ENCODE results near the gene PLCZ1.

Gene PLCZ1

DNA sequence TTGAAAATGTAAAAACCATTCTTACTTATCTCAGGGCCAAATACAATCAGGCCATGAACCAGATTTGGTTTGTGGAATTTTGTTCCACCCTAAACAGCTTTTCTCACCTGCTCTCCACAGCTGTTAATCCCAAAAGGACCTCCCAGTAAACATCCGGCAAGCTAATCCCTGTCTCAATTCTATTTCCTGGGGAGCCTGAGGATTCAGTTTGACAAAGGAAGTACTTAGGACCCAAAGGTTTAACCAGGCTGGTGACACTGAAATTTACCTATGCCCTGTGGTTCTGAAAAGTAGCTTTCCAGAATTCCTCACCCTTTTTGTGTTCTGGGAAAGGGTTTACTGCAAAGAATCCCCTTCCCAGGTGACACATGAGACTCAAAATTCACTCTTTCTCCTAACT lies 15.1 kb upstream of the PLCZ1 start:
- TF ChIP-seq, protein P1, sequence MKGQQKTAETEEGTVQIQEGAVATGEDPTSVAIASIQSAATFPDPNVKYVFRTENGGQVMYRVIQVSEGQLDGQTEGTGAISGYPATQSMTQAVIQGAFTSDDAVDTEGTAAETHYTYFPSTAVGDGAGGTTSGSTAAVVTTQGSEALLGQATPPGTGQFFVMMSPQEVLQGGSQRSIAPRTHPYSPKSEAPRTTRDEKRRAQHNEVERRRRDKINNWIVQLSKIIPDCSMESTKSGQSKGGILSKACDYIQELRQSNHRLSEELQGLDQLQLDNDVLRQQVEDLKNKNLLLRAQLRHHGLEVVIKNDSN (IDR thresholded peaks at IDR 0.05): no peak
- TF ChIP-seq TEAD4 (IDR thresholded peaks at IDR 0.05) (no peak), EP300 (IDR thresholded peaks at IDR 0.05; ENCODE audit: borderline replicate concordance) (no peak), TAF1 (IDR thresholded peaks at IDR 0.05; ENCODE audit: low read depth) (no peak), RAD21 (IDR thresholded peaks at IDR 0.05; ENCODE audit: low read depth) (no peak), CEBPB (IDR thresholded peaks at IDR 0.05) (no peak), NFIC (IDR thresholded peaks at IDR 0.05) (no peak), ZBTB7A (IDR thresholded peaks at IDR 0.05; ENCODE audit: low read depth) (no peak), CREB1 (IDR thresholded peaks at IDR 0.05; ENCODE audit: low read depth) (no peak), TCF12 (IDR thresholded peaks at IDR 0.05; ENCODE audit: low read depth) (no peak), YY1 (IDR thresholded peaks at IDR 0.05; ENCODE audit: low read depth) (no peak)
- TF ChIP-seq, protein P2, sequence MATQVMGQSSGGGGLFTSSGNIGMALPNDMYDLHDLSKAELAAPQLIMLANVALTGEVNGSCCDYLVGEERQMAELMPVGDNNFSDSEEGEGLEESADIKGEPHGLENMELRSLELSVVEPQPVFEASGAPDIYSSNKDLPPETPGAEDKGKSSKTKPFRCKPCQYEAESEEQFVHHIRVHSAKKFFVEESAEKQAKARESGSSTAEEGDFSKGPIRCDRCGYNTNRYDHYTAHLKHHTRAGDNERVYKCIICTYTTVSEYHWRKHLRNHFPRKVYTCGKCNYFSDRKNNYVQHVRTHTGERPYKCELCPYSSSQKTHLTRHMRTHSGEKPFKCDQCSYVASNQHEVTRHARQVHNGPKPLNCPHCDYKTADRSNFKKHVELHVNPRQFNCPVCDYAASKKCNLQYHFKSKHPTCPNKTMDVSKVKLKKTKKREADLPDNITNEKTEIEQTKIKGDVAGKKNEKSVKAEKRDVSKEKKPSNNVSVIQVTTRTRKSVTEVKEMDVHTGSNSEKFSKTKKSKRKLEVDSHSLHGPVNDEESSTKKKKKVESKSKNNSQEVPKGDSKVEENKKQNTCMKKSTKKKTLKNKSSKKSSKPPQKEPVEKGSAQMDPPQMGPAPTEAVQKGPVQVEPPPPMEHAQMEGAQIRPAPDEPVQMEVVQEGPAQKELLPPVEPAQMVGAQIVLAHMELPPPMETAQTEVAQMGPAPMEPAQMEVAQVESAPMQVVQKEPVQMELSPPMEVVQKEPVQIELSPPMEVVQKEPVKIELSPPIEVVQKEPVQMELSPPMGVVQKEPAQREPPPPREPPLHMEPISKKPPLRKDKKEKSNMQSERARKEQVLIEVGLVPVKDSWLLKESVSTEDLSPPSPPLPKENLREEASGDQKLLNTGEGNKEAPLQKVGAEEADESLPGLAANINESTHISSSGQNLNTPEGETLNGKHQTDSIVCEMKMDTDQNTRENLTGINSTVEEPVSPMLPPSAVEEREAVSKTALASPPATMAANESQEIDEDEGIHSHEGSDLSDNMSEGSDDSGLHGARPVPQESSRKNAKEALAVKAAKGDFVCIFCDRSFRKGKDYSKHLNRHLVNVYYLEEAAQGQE (IDR thresholded peaks at IDR 0.05; ENCODE audit: low read depth): no peak
- TF ChIP-seq, protein P3, sequence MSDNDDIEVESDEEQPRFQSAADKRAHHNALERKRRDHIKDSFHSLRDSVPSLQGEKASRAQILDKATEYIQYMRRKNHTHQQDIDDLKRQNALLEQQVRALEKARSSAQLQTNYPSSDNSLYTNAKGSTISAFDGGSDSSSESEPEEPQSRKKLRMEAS (IDR thresholded peaks at IDR 0.05): no peak

DNA sequence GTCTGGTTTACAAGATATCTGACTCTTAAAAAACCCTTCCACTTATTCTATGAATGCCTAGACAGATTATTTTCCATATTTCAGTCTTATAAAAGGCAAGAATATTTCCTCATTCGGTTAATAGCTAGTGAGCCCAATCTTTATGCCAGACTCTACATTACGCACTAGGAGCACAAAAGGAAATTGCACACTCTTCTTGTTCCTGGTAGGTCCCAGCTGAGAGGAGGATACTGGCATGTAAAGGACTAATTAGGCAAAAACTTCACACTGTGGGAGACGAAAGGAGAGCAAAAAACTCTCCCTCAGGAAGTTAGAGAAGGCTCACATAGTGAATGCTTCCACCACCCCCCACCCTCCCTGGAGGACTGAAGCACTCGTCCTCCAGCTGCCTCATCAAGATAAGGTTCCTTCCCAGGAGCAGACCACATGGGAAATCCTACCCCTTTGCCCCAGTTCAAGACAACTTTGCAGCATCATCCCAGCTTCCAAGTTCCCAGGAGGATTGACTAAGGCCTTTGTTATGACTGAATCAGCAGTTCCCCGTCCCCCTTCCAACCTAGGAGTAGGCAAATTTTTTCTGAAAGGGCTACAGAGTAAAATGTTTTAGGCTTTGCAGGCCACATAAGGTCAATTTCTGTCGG lies 14.6 kb upstream of the PLCZ1 start:
- TF ChIP-seq, protein P2 (IDR thresholded peaks at IDR 0.05; ENCODE audit: low read depth): no peak
- TF ChIP-seq CEBPB (IDR thresholded peaks at IDR 0.05) (no peak), EP300 (IDR thresholded peaks at IDR 0.05; ENCODE audit: borderline replicate concordance) (no peak), ZBTB7A (IDR thresholded peaks at IDR 0.05; ENCODE audit: low read depth) (no peak), NFIC (IDR thresholded peaks at IDR 0.05) (no peak), EGR1 (IDR thresholded peaks at IDR 0.05) (no peak), FOXM1 (IDR thresholded peaks at IDR 0.05; ENCODE audit: borderline replicate concordance, low read depth) (no peak), RAD21 (IDR thresholded peaks at IDR 0.05; ENCODE audit: low read depth) (no peak), YY1 (IDR thresholded peaks at IDR 0.05; ENCODE audit: low read depth) (no peak), TEAD4 (IDR thresholded peaks at IDR 0.05) (no peak), CREB1 (IDR thresholded peaks at IDR 0.05; ENCODE audit: low read depth) (no peak), TAF1 (IDR thresholded peaks at IDR 0.05; ENCODE audit: low read depth) (no peak), TCF12 (IDR thresholded peaks at IDR 0.05; ENCODE audit: low read depth) (no peak)
- TF ChIP-seq, protein P1 (IDR thresholded peaks at IDR 0.05): no peak
- TF ChIP-seq, protein P3 (IDR thresholded peaks at IDR 0.05): no peak

DNA sequence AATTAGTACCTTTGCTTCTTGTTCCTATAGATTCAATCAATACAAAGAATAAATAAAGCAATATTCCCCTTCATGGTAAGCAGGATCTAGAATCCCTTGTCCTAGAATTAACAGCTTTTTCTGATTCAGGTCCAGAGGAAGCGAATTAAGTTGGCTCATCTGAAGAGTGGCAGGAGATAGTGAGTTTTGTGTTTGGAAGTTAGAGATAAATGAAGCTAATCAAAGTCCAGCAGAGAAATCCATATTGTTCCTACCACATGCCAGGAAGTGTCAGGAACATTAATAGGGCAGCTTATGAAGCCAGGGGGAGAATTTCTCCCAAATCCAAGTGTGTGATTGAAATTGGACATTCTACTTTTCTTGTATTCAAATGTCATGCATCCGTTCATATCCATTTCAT lies 14.1 kb upstream of the PLCZ1 start:
- no peak for TF ChIP-seq CEBPB (IDR thresholded peaks at IDR 0.05)
- TF ChIP-seq NFIC (IDR thresholded peaks at IDR 0.05): no peak
- TF ChIP-seq, protein P1 (IDR thresholded peaks at IDR 0.05): no peak
- TF ChIP-seq RAD21 (IDR thresholded peaks at IDR 0.05; ENCODE audit: low read depth): no peak
- TF ChIP-seq, protein P2 (IDR thresholded peaks at IDR 0.05; ENCODE audit: low read depth): no peak
- TF ChIP-seq CREB1 (IDR thresholded peaks at IDR 0.05; ENCODE audit: low read depth): no peak
- TF ChIP-seq FOXM1 (IDR thresholded peaks at IDR 0.05; ENCODE audit: borderline replicate concordance, low read depth): no peak
- TF ChIP-seq YY1 (IDR thresholded peaks at IDR 0.05; ENCODE audit: low read depth): no peak
- no peak for TF ChIP-seq EP300 (IDR thresholded peaks at IDR 0.05; ENCODE audit: borderline replicate concordance)

DNA sequence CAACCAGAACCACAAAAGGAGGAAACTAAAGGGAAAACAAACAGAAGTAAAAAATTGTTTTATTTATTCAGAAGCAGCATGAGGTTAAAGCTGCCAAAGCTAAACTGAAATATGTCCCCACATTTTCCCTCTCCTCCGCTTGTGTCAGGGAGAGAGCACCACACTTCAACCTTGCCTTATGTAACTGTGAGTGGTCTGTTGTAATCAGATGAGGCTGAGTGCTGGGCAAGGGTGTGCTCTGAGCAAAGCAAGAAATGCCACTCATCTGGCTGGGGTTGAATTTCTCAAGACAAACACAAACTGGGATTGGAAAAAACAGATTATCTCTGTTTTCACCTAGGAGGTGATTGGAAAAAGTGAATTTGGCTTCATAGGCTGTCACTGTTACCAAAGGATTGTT lies 12.3 kb upstream of the PLCZ1 start:
- TF ChIP-seq EP300 (IDR thresholded peaks at IDR 0.05; ENCODE audit: borderline replicate concordance): no peak
- TF ChIP-seq CEBPB (IDR thresholded peaks at IDR 0.05): no peak
- TF ChIP-seq, protein P3 (IDR thresholded peaks at IDR 0.05): no peak
- TF ChIP-seq YY1 (IDR thresholded peaks at IDR 0.05; ENCODE audit: low read depth): no peak
- no peak for TF ChIP-seq NFIC (IDR thresholded peaks at IDR 0.05)

All from Ishikawa (cell line).